Measurements from ENCODE around the gene INPP5A.

DNA sequence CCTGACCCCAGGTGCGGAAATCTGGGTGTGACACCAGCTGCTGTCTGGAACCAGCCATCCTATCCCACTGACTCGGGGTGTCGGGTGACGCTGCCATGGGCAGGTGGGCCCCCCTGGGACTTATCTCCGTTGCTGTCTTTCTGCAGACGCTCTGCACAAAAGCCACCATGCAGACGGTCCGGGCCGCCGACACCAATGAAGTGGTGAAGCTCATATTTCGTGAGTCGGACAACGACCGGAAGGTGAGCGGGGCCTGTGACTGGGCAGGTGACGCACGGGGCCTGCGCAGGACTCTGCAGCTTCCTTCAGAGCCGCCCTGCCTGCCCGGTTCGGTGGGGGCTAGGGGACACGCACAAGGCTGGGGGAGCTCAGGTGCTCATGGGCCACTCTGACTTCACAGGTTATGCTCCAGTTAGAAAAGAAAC lies 211.8 kb downstream of the INPP5A start:
- TF ChIP-seq, protein P1, sequence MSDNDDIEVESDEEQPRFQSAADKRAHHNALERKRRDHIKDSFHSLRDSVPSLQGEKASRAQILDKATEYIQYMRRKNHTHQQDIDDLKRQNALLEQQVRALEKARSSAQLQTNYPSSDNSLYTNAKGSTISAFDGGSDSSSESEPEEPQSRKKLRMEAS (IDR thresholded peaks at IDR 0.05; ENCODE audit: low read depth, low read length): no peak
- TF ChIP-seq POLR2A (IDR thresholded peaks at IDR 0.05; ENCODE audit: low read depth, low read length): no peak
- no peak for TF ChIP-seq SREBF2 (IDR thresholded peaks at IDR 0.05; ENCODE audit: low read length)
- TF ChIP-seq, protein P2, sequence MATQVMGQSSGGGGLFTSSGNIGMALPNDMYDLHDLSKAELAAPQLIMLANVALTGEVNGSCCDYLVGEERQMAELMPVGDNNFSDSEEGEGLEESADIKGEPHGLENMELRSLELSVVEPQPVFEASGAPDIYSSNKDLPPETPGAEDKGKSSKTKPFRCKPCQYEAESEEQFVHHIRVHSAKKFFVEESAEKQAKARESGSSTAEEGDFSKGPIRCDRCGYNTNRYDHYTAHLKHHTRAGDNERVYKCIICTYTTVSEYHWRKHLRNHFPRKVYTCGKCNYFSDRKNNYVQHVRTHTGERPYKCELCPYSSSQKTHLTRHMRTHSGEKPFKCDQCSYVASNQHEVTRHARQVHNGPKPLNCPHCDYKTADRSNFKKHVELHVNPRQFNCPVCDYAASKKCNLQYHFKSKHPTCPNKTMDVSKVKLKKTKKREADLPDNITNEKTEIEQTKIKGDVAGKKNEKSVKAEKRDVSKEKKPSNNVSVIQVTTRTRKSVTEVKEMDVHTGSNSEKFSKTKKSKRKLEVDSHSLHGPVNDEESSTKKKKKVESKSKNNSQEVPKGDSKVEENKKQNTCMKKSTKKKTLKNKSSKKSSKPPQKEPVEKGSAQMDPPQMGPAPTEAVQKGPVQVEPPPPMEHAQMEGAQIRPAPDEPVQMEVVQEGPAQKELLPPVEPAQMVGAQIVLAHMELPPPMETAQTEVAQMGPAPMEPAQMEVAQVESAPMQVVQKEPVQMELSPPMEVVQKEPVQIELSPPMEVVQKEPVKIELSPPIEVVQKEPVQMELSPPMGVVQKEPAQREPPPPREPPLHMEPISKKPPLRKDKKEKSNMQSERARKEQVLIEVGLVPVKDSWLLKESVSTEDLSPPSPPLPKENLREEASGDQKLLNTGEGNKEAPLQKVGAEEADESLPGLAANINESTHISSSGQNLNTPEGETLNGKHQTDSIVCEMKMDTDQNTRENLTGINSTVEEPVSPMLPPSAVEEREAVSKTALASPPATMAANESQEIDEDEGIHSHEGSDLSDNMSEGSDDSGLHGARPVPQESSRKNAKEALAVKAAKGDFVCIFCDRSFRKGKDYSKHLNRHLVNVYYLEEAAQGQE (IDR thresholded peaks at IDR 0.05; ENCODE audit: low read depth, low read length): no peak

Measured in GM12878 (cell line).